Activated T-cell treated with anti-CD3 and anti-CD28 coated beads, Interleukin-2, amount 50 U/mL, for 1 hour (primary cell): Measurements from ENCODE around the gene CDHR3.
"Not testable (repeated sequence)": the region's sequence is repeated elsewhere in the genome, so short reads cannot be mapped to it uniquely, and the experiment has no call there.

Source experiments
- DNase-seq: peaks from one replicate; pipeline ENCODE4 v3.0.0-alpha.2; 2020

CDHR3 gene

GRCh38 chr7:106001196-106001595 is 38.1 kb downstream of the CDHR3 start:
- DNase-seq = no peak

- DNase-seq = no peak
Measured at GRCh38 chr7:106001886-106002285, 38.8 kb downstream of the CDHR3 start.

DNA sequence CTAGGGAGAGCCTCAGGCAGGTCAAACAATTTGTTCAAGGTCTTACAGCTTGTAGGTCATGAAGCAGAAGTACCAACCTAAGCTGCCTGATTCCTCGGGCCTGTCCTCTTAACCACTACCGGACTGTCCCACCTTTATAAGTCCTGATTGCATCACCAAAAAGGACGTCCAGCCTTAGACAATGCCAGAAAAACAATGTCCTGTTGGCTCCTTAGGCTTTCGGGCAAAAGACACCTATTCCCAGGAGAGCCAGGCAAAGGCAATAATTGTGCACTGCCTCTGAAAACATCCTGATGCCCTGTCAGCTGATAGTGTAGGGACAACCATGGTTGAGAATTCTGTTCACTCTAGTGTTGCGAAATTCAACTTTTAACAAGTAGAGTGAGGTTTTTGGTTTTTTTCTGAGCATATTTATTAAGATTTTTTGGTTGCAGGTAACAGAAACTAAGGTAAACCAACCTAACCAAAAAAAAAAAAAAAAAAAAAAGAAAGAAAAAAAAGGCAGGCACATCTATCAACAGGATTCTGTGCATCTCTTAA is 40.5 kb downstream of the CDHR3 start:
- no peak for DNase-seq

DNA sequence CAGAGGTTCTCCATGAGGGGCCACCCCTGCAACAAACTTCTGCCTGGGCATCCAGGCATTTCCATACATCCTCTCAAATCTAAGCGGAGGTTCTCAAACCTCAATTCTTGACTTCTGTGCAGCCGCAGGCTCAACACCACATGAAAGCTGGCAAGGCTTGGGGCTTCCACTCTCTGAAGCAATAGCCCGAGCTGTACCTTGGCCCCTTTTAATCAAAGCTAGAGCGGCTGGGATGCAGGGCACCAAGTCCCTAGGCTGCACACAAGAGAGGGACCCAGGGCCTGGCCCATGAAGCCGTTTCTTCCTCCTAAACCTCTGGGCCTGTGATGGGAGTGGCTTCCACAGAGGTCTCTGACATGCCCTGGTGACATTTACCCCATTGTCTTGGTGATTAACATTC is 43.8 kb downstream of the CDHR3 start:
- no peak for DNase-seq

- DNase-seq = not testable (repeated sequence)
Measured at GRCh38 chr7:106007796-106008195, 44.7 kb downstream of the CDHR3 start.

- peak; percentile 90 for DNase-seq
Measured at GRCh38 chr7:106009503-106010226, 46.6 kb downstream of the CDHR3 start.

- DNase-seq = no peak
Measured at GRCh38 chr7:106010331-106010730, 47.3 kb downstream of the CDHR3 start.

GRCh38 chr7:106010866-106011265 is 47.8 kb downstream of the CDHR3 start:
- no peak for DNase-seq

GRCh38 chr7:106012184-106012583 is 49.1 kb downstream of the CDHR3 start:
- no peak for DNase-seq

DNA sequence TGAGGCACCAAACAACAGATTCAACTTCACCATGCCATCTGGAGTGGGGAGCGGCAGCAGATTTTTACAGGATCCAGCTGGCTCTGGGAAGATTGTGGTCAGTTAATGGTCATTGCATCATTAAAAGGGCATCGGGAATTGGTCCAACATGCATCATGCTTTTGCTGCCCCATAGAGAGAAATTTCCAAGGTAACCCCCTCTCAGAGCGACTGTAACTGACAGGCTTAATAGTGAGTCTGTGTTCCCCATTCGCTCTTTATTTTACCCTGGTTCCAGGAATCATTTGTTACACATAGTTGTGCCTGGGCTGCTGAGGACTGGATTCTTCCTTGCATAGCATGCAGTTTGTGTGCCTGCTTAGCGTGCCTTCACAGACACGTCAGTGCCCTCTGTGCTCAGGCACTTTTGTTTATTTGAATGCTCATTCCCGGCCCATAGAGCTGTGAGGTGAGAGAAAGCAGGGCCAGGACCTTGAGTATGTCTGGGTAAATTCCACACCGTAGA is 49.9 kb downstream of the CDHR3 start:
- DNase-seq = no peak

- no peak for DNase-seq
Measured at GRCh38 chr7:106015381-106016218, 52.5 kb downstream of the CDHR3 start.

GRCh38 chr7:106016331-106016730 is 53.3 kb downstream of the CDHR3 start:
- DNase-seq = no peak

- no peak for DNase-seq
Measured at GRCh38 chr7:106017657-106018056, 54.6 kb downstream of the CDHR3 start.

GRCh38 chr7:106018566-106019469 is 55.8 kb downstream of the CDHR3 start:
- no peak for DNase-seq

- no peak for DNase-seq
Measured at GRCh38 chr7:106019470-106019820, 56.4 kb downstream of the CDHR3 start.

- peak; percentile 31 for DNase-seq
Measured at GRCh38 chr7:106021151-106022067, 58.3 kb downstream of the CDHR3 start.

GRCh38 chr7:106022193-106022821 is 59.2 kb downstream of the CDHR3 start:
- DNase-seq = peak; percentile 83

GRCh38 chr7:106023369-106024322 is 60.6 kb downstream of the CDHR3 start:
- DNase-seq = no peak

GRCh38 chr7:106026101-106026500 is 63.0 kb downstream of the CDHR3 start:
- no peak for DNase-seq

GRCh38 chr7:106029451-106029850 is 66.4 kb downstream of the CDHR3 start:
- no peak for DNase-seq
